PC-9 (cell line): ENCODE data around the gene SEC16A. TPM values are rescaled to one million over a fixed set of nuclear protein-coding genes. Genes with fewer than 3 reads are reported as not detected.

Experiments
- BruUV-seq: library from RNA; stranded (reverse); fragments of 400-500 nt; replicated peaks from 2 replicates; lab custom pipeline; 2021; lab: Mats Ljungman, UMichigan
- CTCF ChIA-PET: fragments of 300-600 bp; sonication (Branson Sonifier 250); formaldehyde crosslinking; loops from one replicate; lab custom pipeline; 2022; ENCODE audit warnings: antibody characterized with exemption; lab: Charles Lee
- POLR2A ChIA-PET: fragments of 300-600 bp; sonication (Branson Sonifier 250); formaldehyde crosslinking; loops from one replicate; lab custom pipeline; 2022; ENCODE audit warnings: antibody characterized with exemption; ENCODE audit not compliant: unreplicated experiment; lab: Charles Lee
- DNase-seq, 2 experiments: peaks; one replicate each; pipeline versions ENCODE4 v3.0.0 to v3.0.0-alpha.2; 2015 to 2022; ENCODE audit warnings: mixed read lengths in 1 of 2
- H2AFZ ChIP-seq: fragments of 200-600 bp; sonication (generic); 2 replicates; pipeline ENCODE4 v1.8.1; 2017; ENCODE audit warnings: antibody characterized with exemption
- H3F3A ChIP-seq: fragments of 200-600 bp; sonication (generic); 2 replicates; pipeline ENCODE4 v1.8.1; 2017; ENCODE audit warnings: antibody characterized with exemption, mild to moderate bottlenecking, low read depth; ENCODE audit not compliant: insufficient read depth
- H3K27ac ChIP-seq: fragments of 200-600 bp; sonication (generic); 2 replicates; pipeline ENCODE4 v1.6.1; 2016; ENCODE audit warnings: mixed run types
- H3K27me3 ChIP-seq: fragments of 200-600 bp; sonication (generic); 2 replicates; pipeline ENCODE4 v1.6.1; 2016; ENCODE audit warnings: low read depth, mixed run types; ENCODE audit not compliant: insufficient read depth
- H3K36me3 ChIP-seq: fragments of 200-600 bp; sonication (generic); 2 replicates; pipeline ENCODE4 v1.6.1; 2016; ENCODE audit warnings: low read depth, mixed run types
- H3K4me1 ChIP-seq: fragments of 200-600 bp; sonication (generic); replicated peaks from 2 replicates; pipeline ENCODE4 v1.6.1; 2016; ENCODE audit warnings: mixed run types; ENCODE audit not compliant: insufficient read depth
- H3K4me2 ChIP-seq: fragments of 200-600 bp; sonication (generic); 2 replicates; pipeline ENCODE4 v1.6.1; 2017; ENCODE audit warnings: mixed run types
- H3K4me3 ChIP-seq: fragments of 200-600 bp; sonication (generic); 2 replicates; pipeline ENCODE4 v1.6.1; 2016; ENCODE audit warnings: mixed run types
- H3K79me2 ChIP-seq: fragments of 200-600 bp; sonication (generic); 2 replicates; pipeline ENCODE4 v1.6.1; 2017; ENCODE audit warnings: low read depth, mixed run types
- H3K9me2 ChIP-seq: fragments of 200-600 bp; sonication (generic); 2 replicates; pipeline ENCODE4 v1.8.1; 2017; ENCODE audit warnings: mild to moderate bottlenecking; ENCODE audit not compliant: insufficient read depth
- H3K9me3 ChIP-seq: fragments of 200-600 bp; sonication (generic); 2 replicates; pipeline ENCODE4 v1.8.1; 2016; ENCODE audit warnings: low read depth; ENCODE audit not compliant: insufficient read depth
- H4K20me1 ChIP-seq: fragments of 200-600 bp; sonication (generic); 2 replicates; pipeline ENCODE4 v1.8.1; 2017; ENCODE audit not compliant: insufficient read depth
- CTCF ChIP-seq: fragments of 200-600 bp; sonication (generic); conservative IDR thresholded peaks from 2 replicates; pipeline ENCODE4 v1.6.1; 2017; ENCODE audit warnings: mixed run types, antibody characterized with exemption, mild to moderate bottlenecking, moderate library complexity
- EZH2 ChIP-seq: fragments of 200-600 bp; sonication (generic); IDR thresholded peaks from 2 replicates; pipeline ENCODE4 v1.8.0; 2017; ENCODE audit warnings: antibody characterized with exemption, low read depth
- intact Hi-C: fragments of 100-400 bp; cut with micrococcal nuclease; formaldehyde crosslinking; loops from one replicate; pipeline ENCODE4 v1.10.0; 2022; ENCODE audit not compliant: unreplicated experiment
- total RNA-seq: library from RNA; stranded (reverse); gene quantifications from 2 replicates; pipeline ENCODE4 v1.2.3, GENCODE V29; 2021

Gene SEC16A
- total RNA-seq, 1 experiment from 2014 or later = 81.8 TPM

GRCh38 chr9:136518623-136519022, 35.8 kb upstream of the SEC16A start:
- no peak for TF ChIP-seq CTCF
- no peak for TF ChIP-seq EZH2
- ChIA-PET CTCF (no interaction called here), POLR2A (no interaction called here)
- Histone ChIP-seq H3K36me3 (no peaks in the 10 kb centered on the region), H3F3A (no peaks in the 10 kb centered on the region), H3K4me1 (no peaks in the 10 kb centered on the region), H2AFZ (no peak overlapping the region), H3K4me2 (no peak overlapping the region), H3K9me2 (no peaks in the 10 kb centered on the region), H3K27me3 (no peaks in the 10 kb centered on the region), H4K20me1 (no peaks in the 10 kb centered on the region), H3K4me3 (no peak overlapping the region), H3K79me2 (no peaks in the 10 kb centered on the region), H3K9me3 (no peaks in the 10 kb centered on the region), H3K27ac (no peak overlapping the region)
- intact Hi-C loops = no loop called here
- no peak for DNase-seq
- no TSS peak for BruUV-seq

- Histone ChIP-seq H3K4me1 (no peaks in the 10 kb centered on the region), H4K20me1 (no peaks in the 10 kb centered on the region; the same call in 1 of the 2 replicates), H3K27ac (no peak overlapping the region), H3F3A (no peaks in the 10 kb centered on the region), H3K79me2 (no peaks in the 10 kb centered on the region), H3K36me3 (no peaks in the 10 kb centered on the region), H3K4me2 (no peak overlapping the region), H3K9me3 (no peaks in the 10 kb centered on the region), H3K27me3 (no peaks in the 10 kb centered on the region), H3K4me3 (no peak overlapping the region), H3K9me2 (no peaks in the 10 kb centered on the region), H2AFZ (no peak overlapping the region)
- ChIA-PET POLR2A (no interaction called here), CTCF (no interaction called here)
- DNase-seq = no peak
- TF ChIP-seq EZH2 (no peak), CTCF (no peak)
- BruUV-seq = no TSS peak
- intact Hi-C loops = no loop called here
These were observed 35.1 kb upstream of the SEC16A start for GRCh38 chr9:136517950-136518349.

GRCh38 chr9:136517012-136517743, 34.3 kb upstream of the SEC16A start:
- no peaks in the 10 kb centered on the region for H3K36me3 ChIP-seq
- H3K9me3 ChIP-seq = no peaks in the 10 kb centered on the region
- no peaks in the 10 kb centered on the region for H3K79me2 ChIP-seq
- H4K20me1 ChIP-seq = no peaks in the 10 kb centered on the region; the same call in 1 of the 2 replicates
- ChIA-PET POLR2A (no interaction called here), CTCF (no interaction called here)
- no peak overlapping the region for H2AFZ ChIP-seq
- no peaks in the 10 kb centered on the region for H3K4me1 ChIP-seq
- no peak overlapping the region for H3K4me3 ChIP-seq
- TF ChIP-seq EZH2 = no peak
- no peak for TF ChIP-seq CTCF
- H3K9me2 ChIP-seq = no peaks in the 10 kb centered on the region
- no peaks in the 10 kb centered on the region for H3K27me3 ChIP-seq
- no peak overlapping the region for H3K4me2 ChIP-seq
- no peak overlapping the region for H3K27ac ChIP-seq
- DNase-seq = no peak
- intact Hi-C loops = no loop called here
- no peaks in the 10 kb centered on the region for H3F3A ChIP-seq
- no TSS peak for BruUV-seq
